HG03354 (cell line): ENCODE measurements around the gene DOP1A.
"Not testable (repeated sequence)": the region's sequence is repeated elsewhere in the genome, so short reads cannot be mapped to it uniquely, and the experiment has no call there.

Experiments
- ATAC-seq: cut with Tn5 transposase; IDR thresholded peaks from one replicate; pipeline ENCODE4 v1.9.1; 2021; ENCODE audit warnings: mild to moderate bottlenecking; ENCODE audit not compliant: unreplicated experiment, poor library complexity, severe bottlenecking

Gene DOP1A

DNA sequence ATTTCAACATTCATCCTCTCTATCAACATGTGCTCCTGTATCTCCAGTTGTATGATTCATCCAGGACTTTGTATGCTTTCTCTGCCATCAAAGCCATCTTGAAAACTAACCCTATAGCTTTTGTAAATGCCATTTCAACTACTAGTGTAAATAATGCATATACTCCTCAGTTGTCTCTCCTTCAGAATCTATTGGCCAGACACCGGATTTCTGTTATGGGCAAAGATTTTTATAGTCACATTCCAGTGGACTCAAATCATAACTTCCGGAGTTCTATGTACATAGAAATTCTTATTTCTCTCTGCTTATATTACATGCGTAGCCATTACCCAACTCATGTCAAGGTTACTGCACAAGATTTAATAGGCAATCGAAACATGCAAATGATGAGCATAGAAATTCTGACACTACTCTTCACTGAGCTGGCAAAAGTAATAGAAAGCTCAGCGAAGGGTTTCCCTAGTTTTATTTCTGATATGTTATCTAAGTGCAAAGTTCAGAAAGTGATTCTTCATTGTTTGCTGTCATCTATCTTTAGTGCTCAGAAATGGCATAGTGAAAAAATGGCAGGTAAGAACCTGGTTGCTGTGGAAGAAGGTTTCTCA lies 70.7 kb downstream of the DOP1A start:
- no peak for ATAC-seq

DNA sequence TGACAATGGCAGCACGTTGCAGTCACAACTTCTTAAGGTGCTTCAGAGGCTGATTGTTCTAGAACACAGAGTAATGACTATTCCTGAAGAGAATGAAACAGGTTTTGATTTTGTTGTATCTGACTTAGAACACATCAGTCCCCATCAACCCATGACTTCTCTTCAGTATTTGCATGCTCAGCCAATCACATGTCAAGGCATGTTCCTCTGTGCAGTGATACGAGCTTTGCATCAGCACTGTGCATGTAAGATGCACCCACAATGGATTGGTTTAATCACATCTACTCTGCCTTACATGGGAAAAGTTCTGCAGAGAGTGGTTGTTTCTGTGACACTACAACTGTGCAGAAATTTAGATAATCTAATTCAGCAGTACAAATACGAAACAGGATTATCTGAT lies 71.3 kb downstream of the DOP1A start:
- ATAC-seq, result no peak

DNA sequence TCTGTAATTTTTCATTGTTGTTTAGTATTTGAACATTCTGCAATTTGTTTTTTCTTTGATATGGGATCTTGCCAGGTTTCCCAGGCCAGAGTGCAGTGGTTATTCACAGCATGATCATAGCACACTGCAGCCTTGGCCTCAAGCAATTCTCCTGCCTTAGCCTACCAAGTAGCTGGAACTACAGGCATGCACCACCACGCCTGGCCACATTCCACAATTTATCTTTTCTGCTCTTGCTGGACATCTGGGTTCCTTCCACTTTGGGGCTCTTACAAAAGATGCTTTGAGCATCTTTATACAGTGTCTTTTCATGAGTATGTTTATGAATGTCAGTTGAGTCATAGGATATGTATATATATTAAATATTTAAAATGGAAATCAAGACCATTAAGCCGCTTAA lies 83.6 kb downstream of the DOP1A start:
- ATAC-seq, result no peak

DNA sequence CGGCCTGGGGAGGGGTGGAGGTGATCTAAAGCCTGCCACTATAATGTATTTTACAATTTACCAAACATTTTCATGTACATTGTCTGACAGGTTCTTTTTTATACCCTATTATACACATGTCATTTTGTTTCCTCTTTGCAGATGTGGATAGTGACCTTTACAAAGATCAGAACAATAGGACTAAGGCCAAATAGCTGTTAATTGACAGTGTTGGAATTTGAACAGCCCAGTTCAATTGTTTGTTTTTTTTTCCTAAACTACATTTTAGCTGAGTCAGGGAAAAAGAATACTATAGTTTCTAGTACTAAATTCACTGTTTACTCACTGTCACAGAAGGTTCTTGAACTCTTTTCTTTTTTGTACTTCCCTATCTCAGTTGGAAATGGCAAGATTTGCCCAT lies 85.4 kb downstream of the DOP1A start:
- ATAC-seq, result no peak

DNA sequence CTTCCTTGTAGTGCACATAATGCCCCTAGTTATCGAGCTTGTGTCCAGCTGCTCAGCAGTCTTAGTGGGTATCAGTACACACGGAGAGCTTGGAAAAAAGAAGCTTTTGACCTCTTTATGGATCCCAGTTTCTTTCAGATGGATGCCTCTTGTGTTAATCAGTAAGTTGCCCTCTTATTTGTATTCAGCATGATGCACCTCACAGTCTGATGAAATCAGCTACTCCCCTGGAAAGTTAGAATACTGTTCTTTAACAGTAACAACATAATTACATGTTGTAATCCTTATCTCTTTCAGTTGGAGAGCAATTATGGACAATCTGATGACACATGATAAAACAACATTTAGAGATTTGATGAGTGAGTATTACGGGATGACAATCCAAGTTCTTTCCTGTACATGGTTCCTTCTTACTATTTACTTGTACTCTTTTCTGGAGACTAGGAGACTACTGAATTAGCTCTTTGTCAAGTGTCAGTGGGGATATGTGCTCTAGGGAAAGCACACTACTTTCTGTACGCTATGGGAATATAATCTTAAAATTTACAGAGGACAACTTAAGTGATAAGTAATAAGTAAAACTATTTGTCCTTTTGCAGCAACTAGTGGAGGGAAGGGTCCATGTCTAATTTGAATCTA lies 86.5 kb downstream of the DOP1A start:
- ATAC-seq, result no peak

DNA sequence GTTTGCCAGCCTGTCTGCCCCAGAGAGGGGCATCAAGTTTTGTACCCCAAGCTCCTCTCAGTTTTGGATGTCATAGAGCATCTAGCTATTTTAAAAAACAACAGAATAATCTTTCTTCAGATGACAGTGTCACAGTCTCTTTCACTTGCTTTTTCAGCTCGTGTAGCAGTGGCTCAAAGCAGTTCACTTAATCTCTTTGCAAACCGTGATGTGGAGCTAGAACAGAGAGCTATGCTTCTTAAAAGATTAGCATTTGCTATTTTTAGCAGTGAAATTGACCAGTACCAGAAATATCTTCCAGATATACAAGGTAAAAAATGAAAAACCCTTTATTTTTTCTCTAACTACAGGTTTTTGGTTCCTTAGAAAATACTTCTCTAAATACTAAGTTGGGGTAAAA lies 88.3 kb downstream of the DOP1A start:
- no peak for ATAC-seq

DNA sequence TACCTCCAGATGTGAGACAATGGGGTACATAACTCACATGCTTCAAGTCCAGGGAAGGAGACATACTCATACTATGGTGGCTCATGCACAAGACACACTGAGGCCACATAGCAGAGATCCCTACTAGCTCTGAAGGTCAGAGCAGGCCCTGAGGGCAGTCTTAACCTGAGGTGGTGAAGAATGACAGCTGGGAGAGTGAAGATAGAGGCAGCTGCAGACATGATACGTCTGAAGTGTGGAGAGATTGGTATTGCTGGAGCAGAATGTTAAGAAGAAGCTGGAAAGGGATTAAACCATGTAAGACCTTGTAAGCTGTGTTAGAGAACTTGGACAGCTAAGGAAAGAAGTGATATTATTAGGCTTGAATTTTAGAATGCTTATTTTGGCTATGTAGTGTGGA lies 92.7 kb downstream of the DOP1A start:
- no peak for ATAC-seq

DNA sequence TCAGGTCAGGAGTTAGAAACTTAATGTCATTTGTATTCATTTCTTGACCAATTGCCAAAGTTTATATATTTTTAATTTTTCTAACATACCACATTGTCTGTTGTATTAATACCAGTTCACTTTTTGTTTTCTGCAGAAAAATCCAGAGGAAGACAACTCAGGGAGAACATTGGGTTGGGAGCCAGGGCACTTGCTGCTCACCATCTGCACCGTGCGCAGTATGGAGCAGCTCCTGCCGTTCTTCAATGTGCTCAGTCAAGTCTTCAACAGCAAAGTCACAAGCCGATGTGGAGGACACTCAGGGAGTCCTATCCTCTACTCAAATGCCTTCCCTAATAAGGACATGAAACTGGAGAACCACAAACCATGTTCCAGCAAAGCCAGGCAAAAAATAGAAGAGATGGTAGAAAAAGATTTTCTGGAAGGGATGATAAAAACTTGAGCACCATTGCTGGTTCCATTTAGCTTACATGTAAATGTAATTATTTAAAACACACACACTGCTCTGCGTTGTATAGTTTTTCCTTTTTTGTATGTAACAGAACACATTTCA lies 100.3 kb downstream of the DOP1A start:
- ATAC-seq, result no peak

DNA sequence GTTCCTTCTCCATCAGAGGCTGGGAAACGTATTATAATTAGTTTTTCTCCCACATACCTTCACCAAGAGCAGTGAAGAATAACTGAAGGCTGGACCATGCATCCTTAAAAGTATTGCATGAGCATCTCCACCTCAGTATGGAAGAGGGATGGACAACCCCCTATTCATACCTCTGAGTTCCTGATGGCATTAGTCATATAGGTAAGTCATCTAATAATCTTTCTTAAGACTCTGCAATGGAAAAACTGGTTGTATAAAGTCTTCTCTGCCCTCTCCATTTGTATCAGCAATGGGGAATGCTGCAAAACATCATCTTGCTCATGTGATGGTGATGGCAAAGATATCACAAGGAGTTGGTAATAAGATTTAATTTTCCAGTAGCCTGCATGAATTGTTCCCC lies 101.1 kb downstream of the DOP1A start:
- ATAC-seq, result no peak

DNA sequence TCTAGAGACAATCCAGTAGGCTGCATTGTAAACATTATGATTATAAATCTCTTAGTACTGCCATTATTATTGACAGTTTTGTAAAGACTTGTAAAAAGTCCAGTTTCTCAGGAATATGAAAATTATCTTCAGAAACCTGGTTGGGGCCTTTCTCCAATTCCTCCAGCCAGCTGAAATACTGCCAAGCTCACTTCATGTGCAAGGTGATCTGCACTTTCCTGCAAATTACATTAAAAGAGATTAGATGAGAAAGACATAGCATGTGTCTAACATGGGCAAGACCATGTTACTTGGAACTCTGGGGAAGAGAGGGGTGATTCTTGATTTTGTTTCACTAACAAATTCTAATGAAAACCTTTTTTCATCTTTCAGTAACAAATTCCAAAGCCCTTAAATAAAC lies 101.6 kb downstream of the DOP1A start:
- ATAC-seq, result no peak

DNA sequence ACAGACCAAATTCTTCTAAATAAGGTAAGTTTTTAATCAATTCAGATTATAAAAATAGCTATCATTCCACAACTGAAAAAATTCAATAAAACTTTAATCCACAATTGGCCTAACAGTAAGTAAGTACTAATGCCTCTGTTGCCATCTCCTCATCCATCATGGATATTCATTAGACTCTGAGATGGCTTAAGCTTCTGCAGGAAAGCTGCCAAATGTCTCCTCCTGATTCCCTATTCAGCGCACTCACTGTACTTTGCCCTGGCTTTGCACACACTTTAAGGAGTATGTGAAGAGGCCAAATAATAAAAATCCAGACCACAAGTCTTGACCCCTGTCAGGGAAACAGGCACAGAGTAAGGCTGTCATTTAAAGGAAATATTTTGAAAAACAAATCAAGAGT lies 102.0 kb downstream of the DOP1A start:
- no peak for ATAC-seq

DNA sequence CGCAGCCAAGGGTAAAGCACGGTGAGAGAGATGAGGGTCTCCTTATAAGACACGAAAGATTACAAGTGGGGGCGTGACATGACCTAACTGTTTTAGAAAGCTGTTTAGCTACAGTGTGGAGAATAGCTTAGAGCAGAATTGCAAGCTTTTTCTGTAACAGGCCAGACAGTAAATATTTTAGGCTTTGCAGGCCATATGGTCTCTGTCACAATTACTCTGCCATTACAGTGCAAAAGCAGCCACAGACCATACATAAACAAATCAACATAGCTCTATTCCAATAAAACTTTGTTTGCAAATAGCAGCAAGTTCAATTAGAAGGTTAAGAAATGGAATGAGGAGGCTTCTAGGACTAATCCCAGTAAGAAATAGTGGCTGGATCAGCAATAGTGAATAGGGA lies 108.8 kb downstream of the DOP1A start:
- ATAC-seq, result no peak

DNA sequence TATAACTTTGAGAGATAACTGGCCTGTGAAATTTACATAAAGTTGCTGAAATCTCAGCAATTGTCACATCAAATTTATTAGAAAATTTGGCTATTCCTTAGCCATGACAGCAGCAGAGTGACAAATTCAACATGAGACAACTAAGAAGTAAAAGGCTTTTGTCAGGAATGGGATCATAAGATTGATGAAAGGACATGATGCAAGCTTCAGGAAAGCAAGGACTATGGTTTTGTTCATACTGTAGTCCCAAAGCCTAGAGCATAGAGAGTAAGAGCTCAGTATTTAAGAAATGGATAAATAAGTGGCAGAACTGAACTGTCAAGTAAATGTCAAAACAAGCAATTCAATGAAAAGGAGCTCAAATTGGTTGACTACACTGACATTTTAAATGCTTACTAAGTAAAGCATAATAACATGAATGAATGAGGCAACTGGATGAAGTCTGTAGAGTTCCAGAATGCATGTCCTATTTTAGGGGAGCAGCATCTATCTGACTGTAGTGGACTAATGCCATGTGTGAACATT lies 113.0 kb downstream of the DOP1A start:
- ATAC-seq, result no peak

DNA sequence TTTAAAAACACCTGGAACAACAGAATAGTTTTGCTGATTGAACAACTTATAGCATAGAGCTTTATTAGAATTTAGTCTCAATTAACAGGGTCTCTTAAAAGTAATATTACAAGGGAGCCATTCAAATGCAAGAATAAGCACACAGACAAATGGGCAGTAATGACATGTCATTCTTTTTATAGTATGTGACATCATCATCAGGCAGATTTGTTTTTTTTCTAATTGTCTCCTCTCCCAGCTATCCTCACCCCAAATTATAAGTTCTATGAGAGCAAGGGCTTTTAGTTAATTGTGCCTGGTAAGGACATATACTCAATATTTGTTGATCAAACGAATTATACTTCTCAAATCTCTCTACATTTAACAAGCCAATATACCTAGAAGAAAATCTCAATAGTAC lies 114.6 kb downstream of the DOP1A start:
- ATAC-seq, result no peak

DNA sequence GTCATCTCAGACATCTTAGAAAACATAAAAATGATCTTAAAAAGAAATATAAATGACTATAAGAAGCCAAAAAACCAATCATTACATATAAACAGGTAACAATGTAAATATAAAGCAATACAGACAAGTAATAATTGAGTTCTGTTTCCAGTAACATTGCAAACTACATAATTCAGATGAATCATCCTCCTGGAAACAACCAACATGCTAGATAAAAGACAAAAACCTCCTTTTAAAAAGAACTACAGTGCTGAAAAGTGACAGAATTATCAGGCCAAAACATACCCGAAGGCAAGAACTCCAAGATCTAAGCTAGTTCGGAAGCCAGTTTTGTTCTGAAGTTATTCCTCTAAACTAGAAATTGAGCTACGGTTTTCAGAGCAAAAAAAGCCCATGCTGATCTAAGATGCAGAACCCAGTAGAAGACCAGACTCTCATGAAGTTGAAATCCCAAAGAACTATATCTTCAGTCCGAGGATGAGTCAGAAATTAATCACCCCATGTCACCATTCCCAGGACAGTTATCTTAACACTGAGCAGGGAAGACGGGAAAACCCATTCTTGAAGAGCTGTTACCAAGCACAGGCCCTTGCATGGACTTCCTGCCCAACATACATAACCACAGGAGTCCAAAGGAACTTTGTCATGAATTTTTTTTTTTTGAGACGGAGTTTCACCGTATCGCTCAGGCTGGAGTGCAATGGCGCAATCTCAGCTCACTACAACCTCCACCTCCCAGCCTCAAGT lies 115.8 kb downstream of the DOP1A start:
- no peak for ATAC-seq

DNA sequence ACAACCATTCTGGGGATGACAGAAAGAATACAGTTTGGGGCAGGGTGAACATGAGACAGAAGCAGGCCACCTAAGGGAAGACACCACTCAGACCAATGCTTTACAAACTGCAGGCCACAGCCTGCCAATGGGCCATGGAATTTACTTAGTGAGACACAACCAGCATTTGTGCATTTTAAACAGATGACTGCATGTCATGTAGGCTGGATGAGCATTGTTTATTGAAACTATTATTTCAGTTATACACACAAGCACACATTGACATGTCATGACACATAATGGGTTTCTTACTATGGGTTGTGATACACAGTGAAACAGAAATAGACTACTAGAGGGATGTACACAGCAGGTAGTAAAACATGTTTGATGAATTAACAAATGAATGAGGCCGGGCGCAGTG lies 117.6 kb downstream of the DOP1A start:
- ATAC-seq, result no peak

DNA sequence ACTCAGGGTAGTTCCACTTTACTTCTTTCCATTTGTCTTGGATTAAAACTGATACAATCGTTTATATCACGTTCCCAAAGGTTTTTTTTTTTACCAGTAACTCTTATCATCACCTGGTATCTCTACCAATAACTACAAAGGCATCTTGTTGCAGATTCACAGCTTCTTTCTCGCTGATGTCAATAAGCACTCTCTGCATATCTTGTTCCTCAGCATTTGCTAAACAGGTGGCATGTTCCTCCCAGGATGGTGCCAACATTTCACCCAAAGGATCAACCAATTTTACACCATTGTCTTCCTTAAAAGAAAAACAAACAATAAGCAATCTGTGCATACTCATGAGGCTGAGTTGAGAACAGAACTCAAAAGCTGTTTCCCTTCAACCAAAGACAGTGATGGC lies 121.0 kb downstream of the DOP1A start:
- no peak for ATAC-seq

DNA sequence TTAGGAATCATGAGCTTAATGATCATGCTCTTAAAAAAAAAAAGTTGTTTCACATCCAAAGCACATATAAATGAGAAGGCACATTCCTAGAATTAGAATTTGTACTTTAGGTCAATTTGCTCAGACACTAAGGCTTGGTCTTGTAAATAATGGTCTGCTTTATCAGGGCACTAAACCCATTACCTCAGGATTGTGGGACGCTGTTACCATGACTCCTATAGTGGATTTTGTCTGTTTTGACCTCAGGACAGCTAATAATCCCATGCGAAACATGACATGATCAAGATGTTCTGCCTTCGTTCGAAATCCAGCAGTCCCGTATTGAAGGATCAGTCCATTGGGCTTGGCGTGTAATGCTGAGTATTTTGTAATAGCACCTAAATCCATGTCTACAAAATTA lies 123.2 kb downstream of the DOP1A start:
- no peak for ATAC-seq

DNA sequence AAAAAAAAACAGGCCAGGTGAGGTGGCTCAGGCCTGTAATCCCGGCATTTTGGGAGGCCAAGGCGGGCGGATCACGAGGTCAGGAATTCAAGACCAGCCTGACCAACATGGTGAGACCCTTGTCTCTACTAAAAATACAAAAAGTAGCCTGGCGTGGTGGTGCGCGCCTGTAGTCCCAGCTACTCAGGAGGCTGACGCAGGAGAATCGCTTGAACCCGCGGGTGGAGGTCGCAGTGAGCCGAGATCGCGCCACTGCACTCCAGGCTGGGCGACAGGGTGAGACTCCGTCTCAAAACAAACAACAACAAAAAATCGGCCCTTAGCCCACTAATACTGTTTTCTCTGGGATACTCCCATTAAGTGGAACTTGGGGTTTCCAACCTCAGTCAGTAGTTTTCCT lies 124.5 kb downstream of the DOP1A start:
- not testable (repeated sequence) for ATAC-seq

DNA sequence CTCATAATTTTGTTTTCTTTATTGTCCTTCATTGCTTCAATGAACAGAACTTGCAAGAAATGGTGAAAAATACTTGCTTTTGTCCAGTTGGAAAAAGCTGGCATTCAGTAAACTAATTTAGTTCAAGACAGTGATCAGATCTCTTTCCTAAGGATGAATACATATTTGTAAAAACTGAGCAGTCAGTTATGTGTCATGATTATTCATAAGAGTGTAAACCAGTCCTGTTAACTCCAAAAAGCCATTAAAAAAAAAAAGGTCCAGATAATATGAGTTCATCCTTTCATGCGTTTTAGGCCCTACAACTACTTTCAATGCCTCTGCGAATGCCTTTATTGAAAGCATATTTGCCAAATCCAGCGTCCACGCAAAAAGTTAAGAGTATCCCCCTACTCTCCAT lies 125.0 kb downstream of the DOP1A start:
- peak; percentile 0 for ATAC-seq
